ENCODE measurements around the gene SEC23B.

Gene SEC23B

DNA sequence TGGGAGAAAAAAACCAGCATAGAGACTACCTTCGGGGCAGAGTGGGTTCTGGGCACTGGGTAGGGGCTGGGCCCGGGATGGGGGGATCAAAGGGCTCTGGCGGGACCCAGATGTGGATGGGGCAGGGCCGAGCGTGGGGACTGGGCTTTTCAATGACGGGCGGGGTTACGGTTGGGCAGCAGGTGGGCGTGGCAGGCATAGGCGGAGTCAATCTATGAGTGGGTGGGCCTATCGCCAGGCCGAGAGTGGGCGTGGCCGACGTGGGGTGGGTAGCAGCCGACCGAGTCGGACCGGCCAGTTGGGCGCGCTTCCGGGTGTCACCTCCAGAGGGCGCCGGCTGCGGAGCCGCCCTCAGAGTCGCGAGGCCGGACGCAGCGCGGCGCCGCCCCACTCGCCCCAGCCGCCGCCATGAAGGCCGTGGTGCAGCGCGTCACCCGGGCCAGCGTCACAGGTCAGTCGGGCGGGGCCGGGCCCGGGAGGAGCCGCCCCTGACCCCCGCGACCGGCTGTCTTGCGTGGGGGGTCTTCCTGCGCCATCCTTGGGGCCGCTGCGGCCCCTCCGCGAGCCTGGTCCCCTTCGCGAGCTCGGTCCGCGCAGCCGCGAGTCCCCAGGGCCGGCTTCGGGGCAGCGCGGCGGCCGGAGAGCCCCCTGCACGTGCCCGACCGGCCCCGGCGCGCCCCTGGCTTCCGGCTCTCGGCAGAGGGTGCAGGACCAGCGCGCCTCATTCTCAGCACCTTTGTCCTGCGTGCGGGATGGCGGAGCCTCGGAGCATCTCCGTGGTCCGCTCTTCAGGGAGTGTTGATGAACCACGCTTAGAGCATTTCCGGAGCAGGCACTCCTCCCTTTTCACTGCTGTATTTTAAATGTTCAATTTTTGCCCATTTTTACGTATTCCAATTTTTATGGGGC lies 80.2 kb downstream of the SEC23B start, which contains the start of gene DTD1:
TSS of gene DTD1 (plus strand) at position 390 of the 909 bp plus-strand sequence. CDS start at position 409, 19 bp downstream.
- intact Hi-C loops (cut with DNase I; ENCODE audit: low total_unique reads) = no loop called here
- H3K9me3 ChIP-seq = no peaks in the 10 kb centered on the region
- no peaks in the 10 kb centered on the region for H3K27me3 ChIP-seq
- peak within 1 kb of the TSS; percentile 81 to 93 for H3K4me3 ChIP-seq
- H3K36me3 ChIP-seq = no peaks in the 10 kb centered on the region
- peak within 1 kb of the TSS; percentile 78 to 81 for H3K27ac ChIP-seq
- TF ChIP-seq CTCF (IDR thresholded peaks at IDR 0.05) = peak; percentile 65 to 73
- DNase-seq = peak; percentile 93 to 94
- H3K4me1 ChIP-seq = peaks cover 0 to 15% (median 7%) of the 10 kb centered on the region in 4 donors

GRCh38 chr20:18588574-18588933 lies 80.8 kb downstream of the SEC23B start:
- Histone ChIP-seq H3K27ac (peak overlapping the region; percentile 78 to 81), H3K4me3 (peak overlapping the region; percentile 81 to 93), H3K36me3 (peaks cover 0 to under 1% (median 0%) of the 10 kb centered on the region in 3 donors), H3K4me1 (peaks cover 0 to 15% (median 7%) of the 10 kb centered on the region in 4 donors), H3K9me3 (no peaks in the 10 kb centered on the region), H3K27me3 (no peaks in the 10 kb centered on the region)
- intact Hi-C loops (cut with DNase I; ENCODE audit: low total_unique reads) = no loop called here
- no peak for TF ChIP-seq CTCF (IDR thresholded peaks at IDR 0.05)
- DNase-seq = no peak

DNA sequence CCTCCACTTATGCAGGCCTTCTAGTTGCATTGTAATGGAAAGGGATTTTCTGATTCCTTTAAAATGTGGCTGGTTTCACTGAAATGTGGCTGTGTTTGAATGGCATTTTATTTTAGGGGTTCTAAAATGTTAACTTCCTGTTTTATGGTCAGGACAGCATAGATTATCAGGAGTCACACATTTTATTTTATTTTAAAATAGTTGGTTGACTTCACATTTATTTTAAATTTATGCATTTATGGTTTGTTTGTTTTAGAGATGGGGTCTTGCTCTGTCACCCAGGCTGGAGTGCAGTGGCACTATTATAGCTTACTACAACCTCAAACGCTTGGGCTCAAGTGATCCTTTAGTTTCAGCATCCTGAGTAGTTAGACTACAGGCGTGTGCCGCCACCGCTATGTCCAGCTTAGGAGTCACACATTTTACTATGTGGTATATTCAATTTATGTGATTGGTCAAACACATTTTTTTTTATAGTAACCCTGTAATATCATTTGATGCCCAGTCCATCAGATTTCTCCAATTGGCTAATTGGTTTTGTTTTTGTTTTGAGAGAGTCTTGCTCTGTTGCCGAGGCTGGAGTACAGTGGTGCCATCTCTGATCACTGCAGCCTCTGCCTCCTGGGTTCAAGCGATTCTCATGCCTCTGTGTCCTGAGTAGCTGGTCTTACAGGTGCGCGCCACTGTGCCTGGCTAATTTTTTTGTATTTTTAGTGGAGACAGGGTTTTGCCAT lies 82.4 kb downstream of the SEC23B start:
- H3K27ac ChIP-seq = no peak overlapping the region
- H3K36me3 ChIP-seq = peaks cover 0 to 14% (median 6%) of the 10 kb centered on the region in 3 donors
- no peak for DNase-seq
- H3K9me3 ChIP-seq = no peaks in the 10 kb centered on the region
- no peak for TF ChIP-seq CTCF (IDR thresholded peaks at IDR 0.05)
- no peaks in the 10 kb centered on the region for H3K27me3 ChIP-seq
- peaks cover 0 to 15% (median 7%) of the 10 kb centered on the region in 4 donors for H3K4me1 ChIP-seq
- intact Hi-C loops (cut with DNase I; ENCODE audit: low total_unique reads) = no loop called here
- no peak overlapping the region for H3K4me3 ChIP-seq

DNA sequence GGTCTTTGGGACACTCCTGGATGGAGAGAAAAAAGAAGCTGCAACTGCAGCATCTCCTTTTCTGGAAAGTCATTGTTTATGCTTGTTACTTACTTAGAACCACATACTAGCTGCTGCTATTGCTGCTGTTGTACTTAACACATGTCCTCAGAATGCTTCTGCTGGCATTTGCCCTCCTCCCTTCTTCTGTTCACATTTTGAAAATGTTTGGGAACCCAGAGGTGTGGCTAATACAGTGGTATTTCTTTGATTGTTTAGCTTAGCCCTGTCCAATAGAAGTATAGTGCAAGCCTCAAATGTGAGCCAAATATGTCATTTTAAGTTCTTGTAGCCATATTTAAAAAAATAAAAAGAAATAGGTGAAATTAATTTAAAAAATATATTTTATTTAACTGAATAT lies 88.5 kb downstream of the SEC23B start:
- H3K9me3 ChIP-seq = no peaks in the 10 kb centered on the region
- DNase-seq = no peak
- H3K4me3 ChIP-seq = no peak overlapping the region
- intact Hi-C loops (cut with DNase I; ENCODE audit: low total_unique reads) = no loop called here
- no peak for TF ChIP-seq CTCF (IDR thresholded peaks at IDR 0.05)
- no peaks in the 10 kb centered on the region for H3K27me3 ChIP-seq
- H3K36me3 ChIP-seq = peaks cover 40 to 62% (median 41%) of the 10 kb centered on the region in 3 donors
- H3K4me1 ChIP-seq = no peaks in the 10 kb centered on the region
- H3K27ac ChIP-seq = no peak overlapping the region

GRCh38 chr20:18609741-18610140 lies 102.0 kb downstream of the SEC23B start:
- intact Hi-C loops (cut with DNase I; ENCODE audit: low total_unique reads) = no loop called here
- Histone ChIP-seq H3K9me3 (no peaks in the 10 kb centered on the region), H3K4me1 (peaks cover 0 to 4% (median under 1%) of the 10 kb centered on the region in 4 donors), H3K27me3 (no peaks in the 10 kb centered on the region), H3K36me3 (peaks cover 3 to 21% (median 5%) of the 10 kb centered on the region in 3 donors), H3K27ac (no peak overlapping the region), H3K4me3 (no peak overlapping the region)
- no peak for DNase-seq
- TF ChIP-seq CTCF (IDR thresholded peaks at IDR 0.05) = no peak

Measured in tibial artery (tissue), 4 donors.